Measurements from ENCODE around the gene WBP1.

- TF ChIP-seq POLR2A (IDR thresholded peaks at IDR 0.05; ENCODE audit: low read length) = no peak
- TF ChIP-seq GATA1 (IDR thresholded peaks at IDR 0.05; ENCODE audit: low read depth, low read length) = no peak
Measured at GRCh38 chr2:74461187-74462053, 3.2 kb downstream of the WBP1 start.

Data from erythroblast (primary cell).